Left ventricle myocardium inferior (tissue), 1 donor: ENCODE results near the gene C2orf42. TPM values are rescaled to one million over a fixed set of nuclear protein-coding genes. Genes with fewer than 3 reads are reported as not detected.

Source experiments
- DNase-seq: peaks from one replicate; pipeline ENCODE4 v3.0.0-alpha.2; 2020
- H3K27ac ChIP-seq: fragments of 200-600 bp; replicated peaks from 2 replicates; pipeline ENCODE4 v1.8.0; 2021
- H3K27me3 ChIP-seq: fragments of 200-600 bp; 2 replicates; pipeline ENCODE4 v1.8.0; 2021; ENCODE audit warnings: low read depth
- H3K36me3 ChIP-seq: fragments of 200-600 bp; 2 replicates; pipeline ENCODE4 v1.8.0; 2021
- H3K4me1 ChIP-seq: fragments of 200-600 bp; 2 replicates; pipeline ENCODE4 v1.8.0; 2021
- H3K4me3 ChIP-seq: fragments of 200-600 bp; 2 replicates; pipeline ENCODE4 v1.8.0; 2021; ENCODE audit warnings: mild to moderate bottlenecking, moderate library complexity
- H3K9me3 ChIP-seq: fragments of 200-600 bp; replicated peaks from 2 replicates; pipeline ENCODE4 v1.8.0; 2021
- CTCF ChIP-seq: fragments of 200-600 bp; IDR thresholded peaks from 2 replicates; pipeline ENCODE4 v1.8.0; 2021; ENCODE audit warnings: antibody characterized with exemption, mild to moderate bottlenecking, borderline replicate concordance
- intact Hi-C: fragments of 100-400 bp; cut with micrococcal nuclease; formaldehyde crosslinking; loops from one replicate; pipeline ENCODE4 v1.11.0; 2022
- total RNA-seq: library from RNA; stranded (reverse); fragmentation: NEBNext Ultra II Directional; extraction: Animal tissue kit (Norgen Biotek cat#: 25700); gene quantifications from one replicate; pipeline ENCODE4 v1.2.1, GENCODE V29; 2021
- donor health status: DM: no; HTN: yes; CAD: no; lungs with severe emphysema.

The C2orf42 gene
- total RNA-seq, 1 donor from 2014 or later = 14.6 TPM

GRCh38 chr2:70118798-70119454 is 71.9 kb downstream of the C2orf42 start:
- H3K36me3 ChIP-seq = no peaks in the 10 kb centered on the region
- no peaks in the 10 kb centered on the region for H3K27me3 ChIP-seq
- no peak overlapping the region for H3K4me3 ChIP-seq
- TF ChIP-seq CTCF = no peak
- intact Hi-C loops = no loop called here
- no peaks in the 10 kb centered on the region for H3K9me3 ChIP-seq
- H3K27ac ChIP-seq = peak overlapping the region; percentile 84
- no peak for DNase-seq
- peaks cover 57% of the 10 kb centered on the region for H3K4me1 ChIP-seq

- no peak for TF ChIP-seq CTCF
- Histone ChIP-seq H3K4me3 (no peak overlapping the region), H3K9me3 (no peaks in the 10 kb centered on the region), H3K4me1 (peaks cover 58% of the 10 kb centered on the region), H3K27me3 (no peaks in the 10 kb centered on the region), H3K27ac (peak overlapping the region; percentile 84), H3K36me3 (no peaks in the 10 kb centered on the region)
- DNase-seq = no peak
- intact Hi-C loops = no loop called here
Observed at GRCh38 chr2:70116936-70117552, 73.8 kb downstream of the C2orf42 start.

- Histone ChIP-seq H3K36me3 (no peaks in the 10 kb centered on the region), H3K4me3 (peak overlapping the region; percentile 20), H3K27ac (peak overlapping the region; percentile 84), H3K4me1 (peaks cover 66% of the 10 kb centered on the region), H3K9me3 (no peaks in the 10 kb centered on the region), H3K27me3 (no peaks in the 10 kb centered on the region)
- peak; percentile 35 for DNase-seq
- intact Hi-C loops = no loop called here
- TF ChIP-seq CTCF = no peak
Observed at GRCh38 chr2:70115646-70116442, 75.0 kb downstream of the C2orf42 start.

- Histone ChIP-seq H3K36me3 (no peaks in the 10 kb centered on the region), H3K27me3 (no peaks in the 10 kb centered on the region), H3K4me3 (no peak overlapping the region), H3K9me3 (no peaks in the 10 kb centered on the region), H3K27ac (no peak overlapping the region), H3K4me1 (peaks cover 64% of the 10 kb centered on the region)
- TF ChIP-seq CTCF = no peak
- DNase-seq = no peak
- intact Hi-C loops = no loop called here
Observed at GRCh38 chr2:70113359-70114070, 77.3 kb downstream of the C2orf42 start.
